RWPE2 (cell line): Measurements from ENCODE around the gene MED23.

Source experiments
- ATAC-seq: fragments of 200-7000 bp; cut with Tn5 transposase; 3 replicates; pipeline ENCODE4 v1.9.1; 2021; ENCODE audit warnings: low read depth
- DNase-seq: peaks from one replicate; pipeline ENCODE4 v3.0.0-alpha.2; 2020; ENCODE audit warnings: low spot score
- H3K27ac ChIP-seq: fragments of 450-650 bp; 2 replicates; pipeline ENCODE4 v1.5.1; 2017; ENCODE audit warnings: mild to moderate bottlenecking; ENCODE audit not compliant: poor library complexity, severe bottlenecking
- H3K27me3 ChIP-seq: fragments of 250-450 bp; sonication (Bioruptor Pico); 2 replicates; pipeline ENCODE4 v1.5.1; 2021; ENCODE audit warnings: mild to moderate bottlenecking, moderate library complexity; ENCODE audit not compliant: insufficient read depth, poor library complexity, severe bottlenecking
- H3K36me3 ChIP-seq: fragments of 250-450 bp; sonication (Bioruptor Pico); 2 replicates; pipeline ENCODE4 v1.5.1; 2020; ENCODE audit warnings: low read depth, mild to moderate bottlenecking, moderate library complexity
- H3K4me1 ChIP-seq: fragments of 250-450 bp; sonication (Bioruptor Pico); 2 replicates; pipeline ENCODE4 v1.5.1; 2021; ENCODE audit warnings: mild to moderate bottlenecking, moderate library complexity; ENCODE audit not compliant: insufficient read depth, poor library complexity, severe bottlenecking
- H3K4me3 ChIP-seq: fragments of 250-450 bp; sonication (Bioruptor Pico); 2 replicates; pipeline ENCODE4 v1.5.1; 2021; ENCODE audit warnings: mild to moderate bottlenecking, moderate library complexity; ENCODE audit not compliant: severe bottlenecking
- H3K9me3 ChIP-seq: fragments of 250-450 bp; sonication (Bioruptor Pico); 2 replicates; pipeline ENCODE4 v1.5.1; 2021; ENCODE audit warnings: mild to moderate bottlenecking, moderate library complexity; ENCODE audit not compliant: severe bottlenecking
- TF ChIP-seq, protein P1 (sequence below): fragments of 450-650 bp; IDR thresholded peaks from one replicate; pipeline ENCODE4 v1.5.1; 2017; ENCODE audit warnings: mild to moderate bottlenecking, moderate library complexity; ENCODE audit not compliant: poor library complexity, severe bottlenecking

The MED23 gene

GRCh38 chr6:131615275-131615674, 12.8 kb downstream of the MED23 start:
- DNase-seq (no peak), ATAC-seq (no peak)
- H3K36me3 ChIP-seq = peaks cover 90% of the 10 kb centered on the region
- no peaks in the 10 kb centered on the region for H3K9me3 ChIP-seq
- no peak overlapping the region for H3K27ac ChIP-seq
- TF ChIP-seq, protein P1, sequence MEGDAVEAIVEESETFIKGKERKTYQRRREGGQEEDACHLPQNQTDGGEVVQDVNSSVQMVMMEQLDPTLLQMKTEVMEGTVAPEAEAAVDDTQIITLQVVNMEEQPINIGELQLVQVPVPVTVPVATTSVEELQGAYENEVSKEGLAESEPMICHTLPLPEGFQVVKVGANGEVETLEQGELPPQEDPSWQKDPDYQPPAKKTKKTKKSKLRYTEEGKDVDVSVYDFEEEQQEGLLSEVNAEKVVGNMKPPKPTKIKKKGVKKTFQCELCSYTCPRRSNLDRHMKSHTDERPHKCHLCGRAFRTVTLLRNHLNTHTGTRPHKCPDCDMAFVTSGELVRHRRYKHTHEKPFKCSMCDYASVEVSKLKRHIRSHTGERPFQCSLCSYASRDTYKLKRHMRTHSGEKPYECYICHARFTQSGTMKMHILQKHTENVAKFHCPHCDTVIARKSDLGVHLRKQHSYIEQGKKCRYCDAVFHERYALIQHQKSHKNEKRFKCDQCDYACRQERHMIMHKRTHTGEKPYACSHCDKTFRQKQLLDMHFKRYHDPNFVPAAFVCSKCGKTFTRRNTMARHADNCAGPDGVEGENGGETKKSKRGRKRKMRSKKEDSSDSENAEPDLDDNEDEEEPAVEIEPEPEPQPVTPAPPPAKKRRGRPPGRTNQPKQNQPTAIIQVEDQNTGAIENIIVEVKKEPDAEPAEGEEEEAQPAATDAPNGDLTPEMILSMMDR = no peak
- H3K4me1 ChIP-seq = no peaks in the 10 kb centered on the region
- H3K4me3 ChIP-seq = no peak overlapping the region
- no peaks in the 10 kb centered on the region for H3K27me3 ChIP-seq

GRCh38 chr6:131613296-131613925, 14.6 kb downstream of the MED23 start:
- H3K4me3 ChIP-seq = no peak overlapping the region
- no peaks in the 10 kb centered on the region for H3K27me3 ChIP-seq
- no peaks in the 10 kb centered on the region for H3K4me1 ChIP-seq
- ATAC-seq (no peak), DNase-seq (no peak)
- H3K9me3 ChIP-seq = no peaks in the 10 kb centered on the region
- H3K27ac ChIP-seq = no peak overlapping the region
- TF ChIP-seq, protein P1 = no peak
- peaks cover 84% of the 10 kb centered on the region for H3K36me3 ChIP-seq

- Histone ChIP-seq H3K27ac (no peak overlapping the region), H3K4me3 (no peak overlapping the region), H3K9me3 (no peaks in the 10 kb centered on the region), H3K27me3 (no peaks in the 10 kb centered on the region), H3K36me3 (peaks cover 100% of the 10 kb centered on the region), H3K4me1 (no peaks in the 10 kb centered on the region)
- DNase-seq (no peak), ATAC-seq (peak; percentile 58; the same call in 1 of the 3 replicates)
- TF ChIP-seq, protein P1 = no peak
Observed at GRCh38 chr6:131602781-131603312, 25.2 kb downstream of the MED23 start.

GRCh38 chr6:131600716-131601115, 27.3 kb downstream of the MED23 start:
- Histone ChIP-seq H3K27ac (no peak overlapping the region), H3K36me3 (peaks cover 100% of the 10 kb centered on the region), H3K4me1 (no peaks in the 10 kb centered on the region), H3K27me3 (no peaks in the 10 kb centered on the region), H3K9me3 (no peaks in the 10 kb centered on the region), H3K4me3 (no peak overlapping the region)
- ATAC-seq (no peak), DNase-seq (no peak)
- TF ChIP-seq, protein P1 = no peak

DNA sequence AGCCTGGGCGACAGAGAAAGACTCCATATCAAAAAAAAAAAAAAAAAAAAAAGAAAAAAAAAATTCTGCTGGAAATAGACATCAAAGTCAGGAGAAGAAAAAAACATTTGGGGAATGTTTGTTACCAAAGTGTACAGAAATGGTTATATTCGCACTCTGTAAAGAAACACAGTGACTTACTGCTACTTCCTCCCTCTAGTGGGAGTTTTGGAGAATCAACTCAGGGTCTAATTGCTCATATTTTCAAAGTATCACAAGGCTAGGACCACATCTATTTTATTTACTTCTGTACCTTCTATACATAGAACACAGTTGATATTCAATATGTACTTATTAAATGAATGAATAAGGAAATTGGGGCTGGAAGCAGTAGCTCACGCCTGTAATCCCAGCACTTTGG, 30.6 kb downstream of the MED23 start:
- ATAC-seq = no peak
- Histone ChIP-seq H3K4me1 (no peaks in the 10 kb centered on the region), H3K27me3 (no peaks in the 10 kb centered on the region), H3K36me3 (peaks cover 100% of the 10 kb centered on the region), H3K4me3 (no peak overlapping the region), H3K27ac (no peak overlapping the region), H3K9me3 (no peaks in the 10 kb centered on the region)
- DNase-seq = no peak
- TF ChIP-seq, protein P1 = peak; percentile 40
